ENCODE measurements around the gene PCED1A. TPM values are rescaled to one million over a fixed set of nuclear protein-coding genes. Genes with fewer than 3 reads are reported as not detected.

The PCED1A gene
- polyA plus RNA-seq, 4 donors = 52.9 to 87.1 (median 75.4) TPM

DNA sequence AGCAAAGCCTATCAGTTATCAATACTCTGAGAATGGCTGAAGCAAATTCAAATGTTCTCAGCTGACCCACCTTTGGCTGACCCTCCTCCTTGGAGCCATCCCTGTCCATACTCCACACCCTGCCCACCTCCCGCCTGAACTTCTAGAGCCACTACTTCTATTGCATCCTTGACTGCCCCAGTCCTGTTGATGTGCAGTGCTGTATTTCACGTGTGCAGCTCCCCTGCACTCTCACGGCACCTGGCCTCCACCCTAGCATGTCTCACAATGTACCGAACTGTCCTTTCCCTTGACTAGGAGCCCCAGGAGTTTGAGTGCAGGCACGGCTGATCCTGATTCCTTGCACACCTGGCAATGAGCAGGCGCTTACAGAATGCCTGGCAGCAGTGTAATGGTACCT is 47.0 kb downstream of the PCED1A start:
- no peak for DNase-seq (ENCODE audit: low read depth in 4 of 4, low spot score in 2 of 4)

Other genes starting within 250 kb of the PCED1A start
- 100 to 1,000 TPM; 198 to 280 (median 246) TPM for gene NOP56, start 188.0 kb downstream of the PCED1A start, polyA plus RNA-seq (ENCODE audit: insufficient read length in 4 of 4)
- gene IDH3B, start 176.4 kb downstream of the PCED1A start, polyA plus RNA-seq (ENCODE audit: insufficient read length in 4 of 4) = 100 to 1,000 TPM; 125 to 142 (median 135) TPM
- gene EBF4, start 147.9 kb downstream of the PCED1A start, polyA plus RNA-seq (ENCODE audit: insufficient read length in 4 of 4) = 10 to 100 TPM; 25.8 to 45.1 (median 37.8) TPM
- 100 to 1,000 TPM; 238 to 306 (median 269) TPM for gene CPXM1, start 40.0 kb downstream of the PCED1A start, polyA plus RNA-seq (ENCODE audit: insufficient read length in 4 of 4)
- not detected for gene C20orf141, start 25.7 kb downstream of the PCED1A start, polyA plus RNA-seq (ENCODE audit: insufficient read length in 4 of 4)
- gene TMEM239, start 24.3 kb downstream of the PCED1A start, polyA plus RNA-seq (ENCODE audit: insufficient read length in 4 of 4) = under 1 TPM in 2 of 4 donors, not detected in 2; 0.07 to 0.09 TPM
- gene VPS16, start 90 bp upstream of the PCED1A start, polyA plus RNA-seq (ENCODE audit: insufficient read length in 4 of 4) = 10 to 100 TPM; 35.7 to 45.0 (median 40.9) TPM
- gene PTPRA, start 32.8 kb upstream of the PCED1A start, polyA plus RNA-seq (ENCODE audit: insufficient read length in 4 of 4) = 100 to 1,000 TPM in 1 of 4 donors, 10 to 100 TPM in 3; 89.8 to 113 (median 95.5) TPM
- under 1 TPM in 3 of 4 donors, not detected in 1; 0.40 to 0.62 (median 0.58) TPM for gene GNRH2, start 203.0 kb upstream of the PCED1A start, polyA plus RNA-seq (ENCODE audit: insufficient read length in 4 of 4)
- 10 to 100 TPM; 53.1 to 78.6 (median 65.6) TPM for gene MRPS26, start 205.4 kb upstream of the PCED1A start, polyA plus RNA-seq (ENCODE audit: insufficient read length in 4 of 4)
- gene OXT, start 231.0 kb upstream of the PCED1A start, polyA plus RNA-seq (ENCODE audit: insufficient read length in 4 of 4) = under 1 TPM; 0.51 to 0.94 (median 0.86) TPM
- under 1 TPM in 3 of 4 donors, not detected in 1; 0.31 to 0.63 (median 0.46) TPM for gene AVP, start 244.1 kb upstream of the PCED1A start, polyA plus RNA-seq (ENCODE audit: insufficient read length in 4 of 4)

Measured in left renal cortex interstitium (tissue), 4 donors.